ENCODE results near the gene KCNQ1. TPM values are rescaled to one million over a fixed set of nuclear protein-coding genes. Genes with fewer than 3 reads are reported as not detected.

Gene KCNQ1
- total RNA-seq, 2 donors from 2014 or later = 33.5 to 39.7 TPM

GRCh38 chr11:2420502-2421225 lies 24.1 kb upstream of the KCNQ1 start:
- intact Hi-C loops (cut with DNase I) = loop anchor here (1.0 to 2.0 kb wide), 3 partner anchors 115 to 223 kb away; no protein-coding TSS in a partner anchor
- peak; percentile 95 for ATAC-seq

GRCh38 chr11:2421226-2421994 lies 23.4 kb upstream of the KCNQ1 start:
- no peak for ATAC-seq
- DNase-seq = no peak
- intact Hi-C loops (cut with DNase I) = loop anchor here in 1 of 2 donors (2.0 kb wide), 1 partner anchor 223 kb away; no protein-coding TSS in a partner anchor

More at GRCh38 chr11:2420502-2421225, 24.1 kb upstream of the KCNQ1 start:
- peak; percentile 74 for DNase-seq

GRCh38 chr11:2421996-2422395 lies 22.8 kb upstream of the KCNQ1 start:
- DNase-seq = no peak
- intact Hi-C loops (cut with DNase I) = loop anchor here in 1 of 2 donors (2.0 kb wide), 1 partner anchor 223 kb away; no protein-coding TSS in a partner anchor
- ATAC-seq = no peak

GRCh38 chr11:2422461-2423156 lies 22.2 kb upstream of the KCNQ1 start:
- intact Hi-C loops (cut with DNase I) = no loop called here
- no peak for ATAC-seq
- DNase-seq = no peak

GRCh38 chr11:2423157-2424025 lies 21.4 kb upstream of the KCNQ1 start:
- no peak for ATAC-seq
- intact Hi-C loops (cut with DNase I) = no loop called here
- no peak for DNase-seq

GRCh38 chr11:2424811-2425495 lies 19.9 kb upstream of the KCNQ1 start:
- ATAC-seq = no peak
- DNase-seq = no peak
- intact Hi-C loops (cut with DNase I) = no loop called here

GRCh38 chr11:2425506-2425905 lies 19.3 kb upstream of the KCNQ1 start:
- intact Hi-C loops (cut with DNase I) = no loop called here
- ATAC-seq (no peak), DNase-seq (no peak)

GRCh38 chr11:2426221-2426620 lies 18.6 kb upstream of the KCNQ1 start:
- intact Hi-C loops (cut with DNase I) = loop anchor here in 1 of 2 donors (2.0 kb wide), 1 partner anchor 463 kb away; no protein-coding TSS in a partner anchor
- no peak for ATAC-seq
- no peak for DNase-seq

GRCh38 chr11:2426826-2427521 lies 17.8 kb upstream of the KCNQ1 start:
- DNase-seq (no peak), ATAC-seq (no peak)
- intact Hi-C loops (cut with DNase I) = loop anchor here in 1 of 2 donors (2.0 kb wide), 1 partner anchor 462 kb away; no protein-coding TSS in a partner anchor

- intact Hi-C loops (cut with DNase I) = loop anchor here (1.0 to 2.0 kb wide), 3 partner anchors 103 to 461 kb away; no protein-coding TSS in a partner anchor
- ATAC-seq (peak in 1 of 2 donors; percentile 5), DNase-seq (no peak)
Measured at GRCh38 chr11:2427721-2428321, 17.0 kb upstream of the KCNQ1 start.

- peak; percentile 77 to 90 for ATAC-seq
- intact Hi-C loops (cut with DNase I) = loop anchor here (1.0 to 2.0 kb wide), 2 partner anchors 103 to 458 kb away; no protein-coding TSS in a partner anchor
- DNase-seq = peak; percentile 76
Measured at GRCh38 chr11:2428322-2428795, 16.4 kb upstream of the KCNQ1 start.

- intact Hi-C loops (cut with DNase I) = no loop called here
- DNase-seq (no peak), ATAC-seq (no peak)
Measured at GRCh38 chr11:2431395-2431794, 13.4 kb upstream of the KCNQ1 start.

- DNase-seq = no peak
- no peak for ATAC-seq
- intact Hi-C loops (cut with DNase I) = no loop called here
Measured at GRCh38 chr11:2432171-2432621, 12.6 kb upstream of the KCNQ1 start.

- intact Hi-C loops (cut with DNase I) = no loop called here
- DNase-seq (no peak), ATAC-seq (no peak)
Measured at GRCh38 chr11:2432628-2433071, 12.2 kb upstream of the KCNQ1 start.

GRCh38 chr11:2433106-2433925 lies 11.5 kb upstream of the KCNQ1 start:
- no peak for ATAC-seq
- intact Hi-C loops (cut with DNase I) = no loop called here
- DNase-seq = no peak

- intact Hi-C loops (cut with DNase I) = no loop called here
- ATAC-seq (no peak), DNase-seq (no peak)
Measured at GRCh38 chr11:2434008-2434407, 10.8 kb upstream of the KCNQ1 start.
